Fibroblast of the aortic adventitia (primary cell): ENCODE results near the gene MLPH. TPM values are rescaled to one million over a fixed set of nuclear protein-coding genes. Genes with fewer than 3 reads are reported as not detected.
A peak's percentile ranks its signal among the peaks of the same experiment; 100 is the strongest.

Source experiments
- DNase-seq: peaks from one replicate; pipeline ENCODE4 v3.0.0-alpha.2; 2010; ENCODE audit warnings: low read depth
- H3K4me3 ChIP-seq: 2 replicates; pipeline ENCODE4 v1.5.1; 2011; ENCODE audit warnings: low read depth, mild to moderate bottlenecking, control low read depth, low read length, moderate library complexity
- total RNA-seq: library from RNA; depleted of rRNA; stranded (reverse); fragments of >200 nt; gene quantifications from 2 replicates; pipeline ENCODE4 v1.2.3, GENCODE V29; 2012; ENCODE audit warnings: low replicate concordance
- TF ChIP-seq, protein P1 (sequence below): IDR thresholded peaks from 2 replicates; pipeline ENCODE4 v1.5.1; 2011; ENCODE audit warnings: mild to moderate bottlenecking, low read length, control low read depth, inconsistent platforms; ENCODE audit not compliant: insufficient read depth

Gene MLPH
- total RNA-seq, 1 donor: 5.2 TPM

- H3K4me3 ChIP-seq: no peak overlapping the region
- TF ChIP-seq, protein P1, sequence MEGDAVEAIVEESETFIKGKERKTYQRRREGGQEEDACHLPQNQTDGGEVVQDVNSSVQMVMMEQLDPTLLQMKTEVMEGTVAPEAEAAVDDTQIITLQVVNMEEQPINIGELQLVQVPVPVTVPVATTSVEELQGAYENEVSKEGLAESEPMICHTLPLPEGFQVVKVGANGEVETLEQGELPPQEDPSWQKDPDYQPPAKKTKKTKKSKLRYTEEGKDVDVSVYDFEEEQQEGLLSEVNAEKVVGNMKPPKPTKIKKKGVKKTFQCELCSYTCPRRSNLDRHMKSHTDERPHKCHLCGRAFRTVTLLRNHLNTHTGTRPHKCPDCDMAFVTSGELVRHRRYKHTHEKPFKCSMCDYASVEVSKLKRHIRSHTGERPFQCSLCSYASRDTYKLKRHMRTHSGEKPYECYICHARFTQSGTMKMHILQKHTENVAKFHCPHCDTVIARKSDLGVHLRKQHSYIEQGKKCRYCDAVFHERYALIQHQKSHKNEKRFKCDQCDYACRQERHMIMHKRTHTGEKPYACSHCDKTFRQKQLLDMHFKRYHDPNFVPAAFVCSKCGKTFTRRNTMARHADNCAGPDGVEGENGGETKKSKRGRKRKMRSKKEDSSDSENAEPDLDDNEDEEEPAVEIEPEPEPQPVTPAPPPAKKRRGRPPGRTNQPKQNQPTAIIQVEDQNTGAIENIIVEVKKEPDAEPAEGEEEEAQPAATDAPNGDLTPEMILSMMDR: no peak
- DNase-seq: no peak
Measured at GRCh38 chr2:237577458-237577857, 90.4 kb downstream of the MLPH start.

DNA sequence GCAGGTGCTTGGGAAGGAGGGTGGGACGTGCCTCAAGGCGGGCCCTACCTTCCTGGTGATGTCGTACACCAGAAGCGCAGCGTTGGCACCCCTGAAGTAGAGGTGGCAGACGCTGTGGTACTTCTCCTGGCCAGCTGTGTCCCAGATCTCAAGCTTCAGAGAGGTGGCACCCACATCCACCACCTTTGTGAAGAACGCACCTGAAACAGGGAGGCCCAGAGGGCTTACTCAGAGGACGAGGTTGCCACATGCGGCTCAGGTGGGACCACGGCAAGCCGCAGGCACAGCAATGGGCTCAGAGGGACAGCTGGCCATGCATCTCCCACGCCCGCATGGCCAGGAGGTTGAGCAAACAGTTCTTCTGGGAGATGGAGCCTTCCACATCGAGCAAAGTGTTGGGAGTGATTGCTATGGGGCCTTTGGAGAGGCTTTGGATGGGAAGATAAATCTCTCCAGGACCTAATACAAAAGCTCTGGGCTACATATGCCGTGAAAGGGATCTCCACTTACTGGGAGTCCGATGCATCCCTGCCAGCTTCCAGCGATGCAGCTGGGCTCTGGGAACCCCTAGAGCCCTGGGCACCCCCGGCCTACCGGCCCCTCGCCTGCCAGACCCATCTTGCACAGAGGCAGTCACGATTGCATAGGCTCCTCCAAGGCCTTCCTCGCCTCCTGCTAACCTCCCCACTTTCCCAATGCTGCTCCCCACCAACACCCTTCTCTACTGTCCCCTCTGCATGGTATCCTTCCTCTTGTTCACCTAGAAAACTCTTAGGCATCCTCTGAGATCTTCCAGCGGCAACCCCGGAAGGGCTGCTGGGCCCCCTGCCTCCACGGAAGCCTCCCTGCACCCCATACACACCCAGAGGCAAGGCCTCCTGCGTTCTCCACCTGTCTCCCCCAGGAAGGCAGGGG, 91.2 kb downstream of the MLPH start:
- H3K4me3 ChIP-seq: no peak overlapping the region
- TF ChIP-seq, protein P1: no peak
- no peak for DNase-seq

DNA sequence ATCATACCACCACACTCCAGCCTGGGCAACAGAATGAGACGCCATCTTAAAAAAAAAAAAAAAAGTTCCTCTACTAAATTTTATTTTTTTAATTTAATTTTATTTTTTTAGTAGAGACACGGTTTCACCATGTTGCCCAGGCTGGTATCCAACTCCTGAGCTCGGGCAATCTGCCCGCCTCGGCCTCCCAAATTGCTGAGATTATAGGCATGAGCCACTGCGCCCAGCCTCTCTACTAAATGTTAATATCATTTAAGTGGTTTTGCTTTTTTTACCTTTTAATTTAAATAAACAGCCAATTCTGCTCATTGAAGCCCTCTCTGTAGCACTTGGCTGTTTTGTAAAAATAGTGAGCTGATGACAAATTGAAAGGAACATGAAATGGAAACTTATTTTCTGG, 94.3 kb downstream of the MLPH start:
- no peak for DNase-seq
- H3K4me3 ChIP-seq: no peak overlapping the region
- TF ChIP-seq, protein P1: no peak

DNA sequence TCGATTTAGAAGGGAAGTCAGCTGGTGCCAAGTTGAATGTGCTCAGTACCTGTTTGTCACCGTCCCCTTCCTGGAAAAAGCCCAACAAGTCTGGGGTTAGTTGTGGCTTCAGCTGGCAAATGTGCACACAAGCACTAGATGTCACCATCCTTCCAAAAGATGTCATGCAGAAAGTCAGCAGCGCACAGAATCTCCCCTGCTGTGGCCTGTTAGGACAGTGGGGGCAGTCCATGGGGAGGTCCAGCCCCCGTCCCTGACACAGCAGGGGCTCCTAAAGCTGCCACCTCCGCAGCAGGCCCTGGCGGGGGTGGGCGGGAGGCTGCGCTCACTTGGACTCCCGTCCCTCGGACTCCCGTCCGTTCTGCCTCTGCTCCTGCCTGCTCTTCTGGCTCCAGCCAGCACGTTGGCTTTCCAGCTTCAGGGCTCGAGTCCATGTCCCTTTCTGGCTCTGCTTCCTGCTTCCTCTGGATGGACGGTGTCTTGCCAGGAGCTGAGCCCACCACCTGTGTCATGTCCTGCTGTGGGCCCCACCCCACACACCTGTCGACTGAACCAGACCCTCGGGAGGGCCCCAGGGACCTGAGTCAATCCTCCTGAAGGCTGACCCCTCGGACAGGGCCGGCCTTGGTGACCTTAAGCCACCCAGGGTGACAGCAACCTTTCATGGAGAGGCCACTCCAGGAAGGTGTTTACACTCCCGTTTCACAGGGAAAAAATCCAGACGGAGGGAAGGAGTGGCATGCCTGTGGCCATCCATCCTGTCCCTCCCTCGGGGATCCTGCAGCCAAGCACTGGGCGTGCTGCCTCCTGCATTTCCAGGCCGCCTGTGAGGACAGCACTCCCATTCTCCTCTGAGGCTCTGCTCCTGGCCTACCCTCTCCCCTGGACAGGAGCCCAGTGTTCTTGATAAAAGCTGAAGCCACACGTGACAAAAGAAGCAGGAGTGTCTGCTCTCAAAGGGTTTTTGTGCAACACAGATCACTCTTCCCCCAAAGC, 95.0 kb downstream of the MLPH start:
- peak; percentile 67 for DNase-seq

DNA sequence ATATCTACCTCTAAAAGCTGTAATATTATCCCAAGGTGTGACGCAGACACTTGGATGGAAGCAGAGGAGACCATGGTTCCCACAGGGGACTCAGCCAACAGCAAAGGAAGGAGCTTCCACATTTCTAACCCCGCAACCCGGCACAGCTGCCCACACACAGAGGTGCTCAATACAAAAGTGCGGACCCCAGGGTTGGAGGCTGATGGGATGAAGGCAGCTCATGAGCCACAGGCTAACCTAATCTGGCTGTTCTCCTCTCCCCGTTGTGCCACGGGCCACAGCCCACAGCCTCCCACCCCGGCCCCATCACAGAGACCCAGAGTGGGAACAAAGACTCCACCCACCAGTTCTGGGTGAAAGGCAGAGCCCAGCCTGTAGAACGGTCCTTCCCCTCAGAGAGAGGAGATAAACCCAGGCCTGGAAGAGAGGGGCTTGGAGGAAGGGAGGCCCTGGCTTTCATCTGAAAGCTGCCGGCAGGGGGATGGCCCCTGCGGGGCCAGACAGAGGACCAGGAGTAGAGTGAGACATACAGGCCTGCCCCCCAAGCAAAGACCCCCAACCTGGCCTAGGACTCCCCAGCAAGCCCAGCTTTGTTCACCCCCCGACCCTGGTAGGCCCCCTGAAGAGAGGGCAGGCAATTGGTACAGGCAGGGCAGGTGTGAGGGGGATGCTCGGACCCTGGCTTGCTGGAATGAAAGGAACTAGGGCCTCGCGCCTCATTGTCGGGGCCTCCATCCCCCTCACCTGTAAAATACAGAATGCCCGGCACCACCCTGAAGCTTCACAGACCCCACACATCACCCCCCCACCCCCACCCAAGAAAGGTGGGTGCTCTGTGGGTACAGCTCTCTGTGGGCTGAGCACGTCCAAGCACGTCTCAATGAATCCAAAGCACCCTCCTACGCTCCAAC, 96.6 kb downstream of the MLPH start:
- DNase-seq: no peak
- TF ChIP-seq, protein P1: no peak
- no peak overlapping the region for H3K4me3 ChIP-seq

More for the DNA sequence above, 95.0 kb downstream of the MLPH start:
- H3K4me3 ChIP-seq: peak overlapping the region; percentile 17
- TF ChIP-seq, protein P1: peak; percentile 44

- no peak for DNase-seq
- TF ChIP-seq, protein P1: no peak
- no peak overlapping the region for H3K4me3 ChIP-seq
Measured at GRCh38 chr2:237585590-237586221, 98.7 kb downstream of the MLPH start.
